Esophagus (tissue), 2 donors: ENCODE results near the gene AGAP2. TPM values are rescaled to one million over a fixed set of nuclear protein-coding genes. Genes with fewer than 3 reads are reported as not detected.

Experiments
- H3K27ac ChIP-seq, 2 donors: one replicate each; pipeline ENCODE4 v1.5.1; 2013; ENCODE audit warnings: low read depth in 2 of 2, mild to moderate bottlenecking in 2 of 2, inconsistent platforms in 1 of 2, low read length in 1 of 2, moderate library complexity in 1 of 2
- H3K27me3 ChIP-seq, 2 donors: one replicate each; pipeline ENCODE4 v1.6.1; 2013; ENCODE audit warnings: low read length in 2 of 2, control low read depth in 1 of 2, mild to moderate bottlenecking in 1 of 2; ENCODE audit not compliant: insufficient read depth in 2 of 2, control insufficient read depth in 1 of 2
- H3K36me3 ChIP-seq, 2 donors: one replicate each; pipeline ENCODE4 v1.6.1; 2013; ENCODE audit warnings: low read length in 1 of 2; ENCODE audit not compliant: control insufficient read depth in 2 of 2, insufficient read depth in 2 of 2
- H3K4me1 ChIP-seq, 2 donors: one replicate each; pipeline ENCODE4 v1.6.1; 2013; ENCODE audit warnings: low read length in 1 of 2; ENCODE audit not compliant: control insufficient read depth in 2 of 2, insufficient read depth in 2 of 2
- H3K4me3 ChIP-seq, 2 donors: one replicate each; pipeline ENCODE4 v1.5.1; 2013; ENCODE audit warnings: low read length in 2 of 2, mild to moderate bottlenecking in 2 of 2, low read depth in 1 of 2, moderate library complexity in 1 of 2
- H3K9me3 ChIP-seq, 2 donors: one replicate each; pipeline ENCODE4 v1.6.1; 2013; ENCODE audit warnings: mild to moderate bottlenecking in 2 of 2, low read depth in 1 of 2, low read length in 1 of 2, moderate library complexity in 1 of 2; ENCODE audit not compliant: control insufficient read depth in 2 of 2, insufficient read depth in 1 of 2
- WGBS, 2 donors: extraction: QIAGEN DNeasy Blood & Tissue Kit; methylation state at CpG; one replicate each; pipeline ENCODE4 v1.1.7; 2013; 5-methylcytosine and 5-hydroxymethylcytosine counted together
- polyA plus RNA-seq, 2 donors: library from polyadenylated mRNA; stranded (reverse); fragments of 200-250 nt; gene quantifications; one replicate each; pipeline ENCODE4 v1.2.3, GENCODE V29; 2013
- donor health status: healthy with polysubstance abuse.
- donor health status: Bipolar disorder and iron deficiency.

AGAP2 gene
- under 1 TPM; 0.61 to 0.94 TPM for polyA plus RNA-seq

DNA sequence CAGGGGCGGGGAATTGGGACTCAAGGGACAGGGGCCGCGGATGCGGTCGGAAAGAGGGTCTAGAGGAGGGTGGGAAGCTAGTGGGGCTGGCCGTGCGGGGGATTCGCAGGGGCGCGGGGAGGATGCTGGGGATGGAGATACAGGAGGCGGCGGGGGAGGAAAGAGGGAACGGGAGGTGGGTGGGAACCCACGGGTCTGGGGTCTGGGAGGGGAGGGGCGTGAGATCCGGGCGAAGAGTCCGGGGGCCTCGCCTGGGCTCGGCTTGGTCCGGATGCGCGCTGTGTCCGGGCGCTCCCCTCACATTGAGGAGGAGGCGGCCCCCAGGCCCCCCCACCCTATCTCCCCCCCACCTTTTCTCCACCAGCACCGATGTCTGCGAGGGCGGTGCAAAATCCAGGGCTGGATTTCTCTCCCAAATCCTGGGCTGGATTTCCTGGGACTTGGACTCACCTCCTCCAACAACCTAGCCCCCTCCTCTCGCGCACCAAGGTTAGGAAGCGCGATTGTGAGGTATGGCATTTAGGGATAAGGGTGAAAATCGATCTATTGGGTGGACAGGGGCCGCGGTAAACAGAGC lies at the start of gene AGAP2:
TSS of gene AGAP2 (minus strand) at position 82 of the 577 bp plus-strand sequence. CDS start 496 bp downstream, outside the sequence.
- WGBS, 2 donors: 19 to 20% methylated on average over 18 to 36 of the region's 36 CpGs

DNA sequence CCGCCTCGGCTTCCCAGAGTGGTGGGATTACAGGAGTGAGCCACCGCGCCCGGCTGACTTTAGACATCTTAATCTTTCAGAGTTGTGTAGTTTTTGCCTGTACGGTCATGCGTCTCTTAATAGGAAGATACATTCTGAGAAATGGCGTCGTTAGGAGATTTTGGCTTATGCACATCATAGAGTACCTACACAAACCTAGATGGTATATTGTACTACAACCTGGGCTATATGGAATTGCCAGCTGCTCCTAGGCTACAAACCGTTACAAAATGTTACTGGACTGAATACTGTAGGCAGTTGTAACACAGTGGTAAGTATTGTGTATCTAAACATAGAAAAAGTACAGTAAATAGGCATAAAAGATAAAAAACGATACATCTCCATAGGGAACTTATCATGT lies 45.3 kb upstream of the AGAP2 start:
- Histone ChIP-seq H3K27ac (no peak overlapping the region), H3K9me3 (no peaks in the 10 kb centered on the region), H3K36me3 (peaks cover 7 to 8% of the 10 kb centered on the region in 2 donors), H3K27me3 (no peaks in the 10 kb centered on the region), H3K4me1 (no peaks in the 10 kb centered on the region), H3K4me3 (peak overlapping the region in 1 of 2 donors; percentile 99)
- WGBS, 2 donors: 87 to 89% methylated on average over 11 of the region's 11 CpGs

More for the DNA sequence above, at the start of gene AGAP2:
- H3K27ac ChIP-seq: no peak within 1 kb of the TSS
- H3K4me3 ChIP-seq: peak within 1 kb of the TSS; percentile 5 to 8
- peaks cover 0 to 29% of the 10 kb centered on the region in 2 donors for H3K27me3 ChIP-seq
- peaks cover 0 to 2% of the 10 kb centered on the region in 2 donors for H3K36me3 ChIP-seq
- peaks cover 6 to 7% of the 10 kb centered on the region in 2 donors for H3K4me1 ChIP-seq
- no peaks in the 10 kb centered on the region for H3K9me3 ChIP-seq

- peaks cover 0 to 2% of the 10 kb centered on the region in 2 donors for H3K4me1 ChIP-seq
- H3K36me3 ChIP-seq: peaks cover 7 to 8% of the 10 kb centered on the region in 2 donors
- H3K9me3 ChIP-seq: no peaks in the 10 kb centered on the region
- H3K27ac ChIP-seq: no peak overlapping the region
- H3K27me3 ChIP-seq: no peaks in the 10 kb centered on the region
- WGBS, 2 donors: 78 to 79% methylated on average over 12 of the region's 12 CpGs
- H3K4me3 ChIP-seq: peak overlapping the region; percentile 90 to 99
These were observed 44.9 kb upstream of the AGAP2 start for GRCh38 chr12:57783466-57783801.

- Histone ChIP-seq H3K9me3 (no peaks in the 10 kb centered on the region), H3K4me1 (peaks cover 0 to 4% of the 10 kb centered on the region in 2 donors), H3K36me3 (peaks cover 7 to 8% of the 10 kb centered on the region in 2 donors), H3K27ac (peak within 1 kb of the TSS; percentile 50 to 89), H3K4me3 (peak within 1 kb of the TSS; percentile 90 to 99), H3K27me3 (no peaks in the 10 kb centered on the region)
- 1% methylated on average over 45 of the region's 45 CpGs for WGBS, 2 donors
These were observed 44.3 kb upstream of the AGAP2 start, which contains the start of gene TSFM for GRCh38 chr12:57782608-57783465. Gene TSFM (plus strand): TSS chr12:57782787. CDS start chr12:57782802, 15 bp downstream.

DNA sequence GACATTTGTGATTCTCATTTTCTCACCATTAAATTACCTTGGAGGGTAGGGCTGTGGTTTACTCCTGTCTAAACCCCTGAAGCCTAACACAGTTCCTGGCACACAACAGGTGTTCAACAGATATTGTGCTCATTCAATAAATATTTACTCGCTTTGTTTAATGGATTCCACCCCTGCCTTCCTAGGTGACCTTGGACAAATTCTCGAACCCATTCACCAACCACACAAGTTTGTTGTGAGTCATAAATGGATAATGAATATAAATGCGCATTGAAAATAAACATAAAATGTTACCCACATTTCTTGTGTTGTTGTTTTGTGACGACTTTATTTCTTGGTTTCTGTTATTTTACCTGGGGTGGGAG lies 43.7 kb upstream of the AGAP2 start:
- H3K36me3 ChIP-seq: peaks cover 7 to 8% of the 10 kb centered on the region in 2 donors
- H3K9me3 ChIP-seq: no peaks in the 10 kb centered on the region
- no peak overlapping the region for H3K4me3 ChIP-seq
- peaks cover 0 to 4% of the 10 kb centered on the region in 2 donors for H3K4me1 ChIP-seq
- no peak overlapping the region for H3K27ac ChIP-seq
- 15 to 16% methylated on average over 4 of the region's 4 CpGs for WGBS, 2 donors
- H3K27me3 ChIP-seq: no peaks in the 10 kb centered on the region

GRCh38 chr12:57781801-57782200 lies 43.3 kb upstream of the AGAP2 start:
- 58 to 68% methylated on average over 2 of the region's 2 CpGs for WGBS, 2 donors
- H3K4me1 ChIP-seq: peaks cover 0 to 4% of the 10 kb centered on the region in 2 donors
- no peaks in the 10 kb centered on the region for H3K9me3 ChIP-seq
- peaks cover 7 to 8% of the 10 kb centered on the region in 2 donors for H3K36me3 ChIP-seq
- H3K27ac ChIP-seq: peak overlapping the region in 1 of 2 donors; percentile 13
- H3K4me3 ChIP-seq: no peak overlapping the region
- H3K27me3 ChIP-seq: no peaks in the 10 kb centered on the region

DNA sequence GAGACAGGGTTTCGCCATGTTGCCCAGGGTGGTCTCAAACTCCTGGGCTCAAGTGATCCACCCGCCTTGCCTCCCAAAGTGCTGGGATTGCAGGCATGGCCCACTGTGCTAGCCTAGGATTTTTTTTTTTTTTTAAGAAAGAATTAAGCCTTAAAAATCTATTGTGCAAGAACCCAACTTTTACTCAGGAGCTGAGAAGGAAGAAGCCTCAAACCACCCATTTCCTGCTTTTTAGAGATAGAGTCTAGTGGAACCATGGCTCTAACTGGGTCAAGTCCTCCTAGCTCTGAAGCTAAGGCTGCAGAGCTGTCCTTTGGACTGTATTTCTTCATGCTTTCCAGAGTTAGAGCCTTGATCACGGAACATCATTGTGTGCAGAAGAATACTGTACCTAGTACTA lies 42.7 kb upstream of the AGAP2 start:
- Histone ChIP-seq H3K4me1 (peaks cover 0 to 4% of the 10 kb centered on the region in 2 donors), H3K36me3 (peaks cover 5 to 7% of the 10 kb centered on the region in 2 donors), H3K4me3 (no peak overlapping the region), H3K27me3 (no peaks in the 10 kb centered on the region), H3K9me3 (no peaks in the 10 kb centered on the region), H3K27ac (no peak overlapping the region)
- 87 to 96% methylated on average over 3 of the region's 3 CpGs for WGBS, 2 donors

DNA sequence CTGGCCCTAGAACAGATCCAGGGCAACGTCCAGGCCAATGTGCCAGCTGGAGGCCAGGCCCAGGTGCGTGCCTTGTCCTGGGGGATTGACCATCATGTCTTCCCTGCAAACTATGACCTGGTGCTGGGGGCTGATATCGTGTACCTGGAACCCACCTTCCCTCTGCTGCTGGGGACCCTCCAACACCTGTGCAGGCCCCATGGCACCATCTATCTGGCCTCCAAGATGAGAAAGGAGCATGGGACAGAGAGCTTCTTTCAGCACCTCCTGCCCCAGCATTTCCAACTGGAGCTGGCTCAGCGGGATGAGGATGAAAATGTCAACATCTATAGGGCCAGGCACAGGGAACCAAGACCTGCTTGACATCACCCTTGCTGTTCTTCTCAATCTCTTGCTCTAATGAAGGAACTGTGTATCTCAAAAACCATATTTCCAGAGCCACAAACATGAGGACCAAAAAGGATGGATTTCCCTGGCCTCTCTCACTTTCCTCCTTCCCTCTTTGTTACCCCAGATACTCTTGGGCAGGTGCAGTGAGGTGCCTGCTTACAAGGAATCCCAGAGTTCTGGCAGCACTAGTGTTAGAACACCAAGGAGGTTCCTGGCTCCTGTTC lies 41.8 kb upstream of the AGAP2 start:
- Histone ChIP-seq H3K27ac (no peak overlapping the region), H3K9me3 (no peaks in the 10 kb centered on the region), H3K4me3 (no peak overlapping the region), H3K36me3 (peaks cover 0 to 7% of the 10 kb centered on the region in 2 donors), H3K27me3 (no peaks in the 10 kb centered on the region), H3K4me1 (peaks cover 0 to 4% of the 10 kb centered on the region in 2 donors)
- 88 to 89% methylated on average over 4 of the region's 4 CpGs for WGBS, 2 donors

GRCh38 chr12:57779736-57780135 lies 41.2 kb upstream of the AGAP2 start:
- Histone ChIP-seq H3K4me1 (peaks cover 0 to 4% of the 10 kb centered on the region in 2 donors), H3K27ac (no peak overlapping the region), H3K9me3 (no peaks in the 10 kb centered on the region), H3K4me3 (no peak overlapping the region), H3K36me3 (peaks cover 0 to 7% of the 10 kb centered on the region in 2 donors), H3K27me3 (no peaks in the 10 kb centered on the region)
- 37 to 48% methylated on average over 1 of the region's 1 CpG for WGBS, 2 donors
